GM23338 (cell line): ENCODE results near the gene RFK. TPM values are rescaled to one million over a fixed set of nuclear protein-coding genes. Genes with fewer than 3 reads are reported as not detected.

Experiments used
- ATAC-seq: fragments of 200-7000 bp; cut with Tn5 transposase; 3 replicates; pipeline ENCODE4 v1.9.1; 2020
- DNase-seq: peaks from one replicate; pipeline ENCODE4 v3.0.0-alpha.2; 2015; ENCODE audit warnings: low spot score
- H2AFZ ChIP-seq: fragments of 200-600 bp; sonication (generic); 2 replicates; pipeline ENCODE4 v1.8.0; 2016; ENCODE audit warnings: antibody characterized with exemption, mild to moderate bottlenecking, moderate library complexity
- H3F3A ChIP-seq: fragments of 200-600 bp; sonication (generic); replicated peaks from 2 replicates; pipeline ENCODE4 v1.8.0; 2017; ENCODE audit warnings: antibody characterized with exemption, mixed run types, low read depth
- H3K27ac ChIP-seq: fragments of 200-600 bp; sonication (generic); 2 replicates; pipeline ENCODE4 v1.6.1; 2016; ENCODE audit warnings: low read depth
- H3K27me3 ChIP-seq: fragments of 200-600 bp; sonication (generic); 2 replicates; pipeline ENCODE4 v1.8.0; 2016; ENCODE audit warnings: mild to moderate bottlenecking, mixed run types, moderate library complexity; ENCODE audit not compliant: insufficient read depth
- H3K36me3 ChIP-seq: fragments of 200-600 bp; sonication (generic); 2 replicates; pipeline ENCODE4 v1.8.0; 2016; ENCODE audit warnings: mild to moderate bottlenecking; ENCODE audit not compliant: insufficient read depth
- H3K4me1 ChIP-seq: fragments of 200-600 bp; sonication (generic); 2 replicates; pipeline ENCODE4 v1.8.0; 2016; ENCODE audit warnings: mild to moderate bottlenecking, moderate library complexity; ENCODE audit not compliant: insufficient read depth
- H3K4me2 ChIP-seq: fragments of 200-600 bp; sonication (generic); 2 replicates; pipeline ENCODE4 v1.7.1; 2017; ENCODE audit warnings: mixed run types
- H3K4me3 ChIP-seq: fragments of 200-600 bp; sonication (generic); 2 replicates; pipeline ENCODE4 v1.6.1; 2016; ENCODE audit warnings: mixed run types
- H3K79me2 ChIP-seq: fragments of 200-600 bp; sonication (generic); replicated peaks from 2 replicates; pipeline ENCODE4 v1.8.0; 2017; ENCODE audit warnings: mild to moderate bottlenecking; ENCODE audit not compliant: insufficient read depth
- H3K9me2 ChIP-seq: fragments of 200-600 bp; sonication (generic); 2 replicates; pipeline ENCODE4 v1.8.0; 2017; ENCODE audit not compliant: insufficient read depth
- H4K20me1 ChIP-seq: fragments of 200-600 bp; sonication (generic); replicated peaks from 2 replicates; pipeline ENCODE4 v1.8.0; 2017; ENCODE audit warnings: mild to moderate bottlenecking; ENCODE audit not compliant: insufficient read depth
- H3K27ac Mint-ChIP-seq: 2 replicates; pipeline ENCODE4 v1.8.0; 2020; ENCODE audit warnings: inconsistent platforms, mild to moderate bottlenecking, moderate library complexity, mixed read lengths
- H3K27me3 Mint-ChIP-seq: 3 replicates; pipeline ENCODE4 v1.8.0; 2022; ENCODE audit warnings: low read depth, mild to moderate bottlenecking, moderate library complexity, mixed read lengths, inconsistent platforms; ENCODE audit not compliant: insufficient read depth, poor library complexity
- H3K36me3 Mint-ChIP-seq: 3 replicates; pipeline ENCODE4 v1.8.0; 2021; ENCODE audit warnings: low read depth, mild to moderate bottlenecking, inconsistent platforms, moderate library complexity, mixed read lengths
- H3K4me1 Mint-ChIP-seq: 3 replicates; pipeline ENCODE4 v1.8.0; 2020; ENCODE audit warnings: mild to moderate bottlenecking, inconsistent platforms, mixed read lengths
- H3K4me3 Mint-ChIP-seq: 3 replicates; pipeline ENCODE4 v1.8.0; 2021; ENCODE audit warnings: moderate library complexity, mild to moderate bottlenecking, inconsistent platforms, mixed read lengths
- H3K9me3 Mint-ChIP-seq: 3 replicates; pipeline ENCODE4 v1.8.0; 2020; ENCODE audit warnings: moderate library complexity, mild to moderate bottlenecking, inconsistent platforms, mixed read lengths
- JUNB ChIP-seq: IDR thresholded peaks from one replicate; pipeline ENCODE4 v1.6.1; 2016; ENCODE audit warnings: antibody characterized with exemption; ENCODE audit not compliant: unreplicated experiment
- REST ChIP-seq: IDR thresholded peaks from one replicate; pipeline ENCODE4 v1.6.1; 2018; ENCODE audit warnings: antibody characterized with exemption; ENCODE audit not compliant: unreplicated experiment
- ZNF331 ChIP-seq: fragments of 250-450 bp; sonication (Bioruptor Pico); IDR thresholded peaks from 2 replicates; pipeline ENCODE4 v1.5.0; 2020; ENCODE audit warnings: low read depth, mild to moderate bottlenecking, moderate library complexity
- polyA plus RNA-seq: library from polyadenylated mRNA; unstranded; fragments of >200 nt; fragmentation: Nextera tagmentation; extraction: Ambion mirVana; gene quantifications from 2 replicates; pipeline ENCODE4 v1.2.1, GENCODE V29; 2016
- total RNA-seq: library from RNA; depleted of rRNA; stranded (reverse); fragments of >200 nt; shearing (Covaris generic); gene quantifications from 2 replicates; pipeline ENCODE4 v1.2.3, GENCODE V29; 2014
- TF ChIP-seq, protein P1 (sequence below): fragments of 250-450 bp; sonication (Bioruptor Pico); IDR thresholded peaks from 2 replicates; pipeline ENCODE4 v1.5.0; 2020; ENCODE audit warnings: mild to moderate bottlenecking, moderate library complexity

The RFK gene
- total and polyA plus RNA-seq, 2 experiments from 2014 or later = 15.2 to 15.4 TPM

- TF ChIP-seq, protein P1, sequence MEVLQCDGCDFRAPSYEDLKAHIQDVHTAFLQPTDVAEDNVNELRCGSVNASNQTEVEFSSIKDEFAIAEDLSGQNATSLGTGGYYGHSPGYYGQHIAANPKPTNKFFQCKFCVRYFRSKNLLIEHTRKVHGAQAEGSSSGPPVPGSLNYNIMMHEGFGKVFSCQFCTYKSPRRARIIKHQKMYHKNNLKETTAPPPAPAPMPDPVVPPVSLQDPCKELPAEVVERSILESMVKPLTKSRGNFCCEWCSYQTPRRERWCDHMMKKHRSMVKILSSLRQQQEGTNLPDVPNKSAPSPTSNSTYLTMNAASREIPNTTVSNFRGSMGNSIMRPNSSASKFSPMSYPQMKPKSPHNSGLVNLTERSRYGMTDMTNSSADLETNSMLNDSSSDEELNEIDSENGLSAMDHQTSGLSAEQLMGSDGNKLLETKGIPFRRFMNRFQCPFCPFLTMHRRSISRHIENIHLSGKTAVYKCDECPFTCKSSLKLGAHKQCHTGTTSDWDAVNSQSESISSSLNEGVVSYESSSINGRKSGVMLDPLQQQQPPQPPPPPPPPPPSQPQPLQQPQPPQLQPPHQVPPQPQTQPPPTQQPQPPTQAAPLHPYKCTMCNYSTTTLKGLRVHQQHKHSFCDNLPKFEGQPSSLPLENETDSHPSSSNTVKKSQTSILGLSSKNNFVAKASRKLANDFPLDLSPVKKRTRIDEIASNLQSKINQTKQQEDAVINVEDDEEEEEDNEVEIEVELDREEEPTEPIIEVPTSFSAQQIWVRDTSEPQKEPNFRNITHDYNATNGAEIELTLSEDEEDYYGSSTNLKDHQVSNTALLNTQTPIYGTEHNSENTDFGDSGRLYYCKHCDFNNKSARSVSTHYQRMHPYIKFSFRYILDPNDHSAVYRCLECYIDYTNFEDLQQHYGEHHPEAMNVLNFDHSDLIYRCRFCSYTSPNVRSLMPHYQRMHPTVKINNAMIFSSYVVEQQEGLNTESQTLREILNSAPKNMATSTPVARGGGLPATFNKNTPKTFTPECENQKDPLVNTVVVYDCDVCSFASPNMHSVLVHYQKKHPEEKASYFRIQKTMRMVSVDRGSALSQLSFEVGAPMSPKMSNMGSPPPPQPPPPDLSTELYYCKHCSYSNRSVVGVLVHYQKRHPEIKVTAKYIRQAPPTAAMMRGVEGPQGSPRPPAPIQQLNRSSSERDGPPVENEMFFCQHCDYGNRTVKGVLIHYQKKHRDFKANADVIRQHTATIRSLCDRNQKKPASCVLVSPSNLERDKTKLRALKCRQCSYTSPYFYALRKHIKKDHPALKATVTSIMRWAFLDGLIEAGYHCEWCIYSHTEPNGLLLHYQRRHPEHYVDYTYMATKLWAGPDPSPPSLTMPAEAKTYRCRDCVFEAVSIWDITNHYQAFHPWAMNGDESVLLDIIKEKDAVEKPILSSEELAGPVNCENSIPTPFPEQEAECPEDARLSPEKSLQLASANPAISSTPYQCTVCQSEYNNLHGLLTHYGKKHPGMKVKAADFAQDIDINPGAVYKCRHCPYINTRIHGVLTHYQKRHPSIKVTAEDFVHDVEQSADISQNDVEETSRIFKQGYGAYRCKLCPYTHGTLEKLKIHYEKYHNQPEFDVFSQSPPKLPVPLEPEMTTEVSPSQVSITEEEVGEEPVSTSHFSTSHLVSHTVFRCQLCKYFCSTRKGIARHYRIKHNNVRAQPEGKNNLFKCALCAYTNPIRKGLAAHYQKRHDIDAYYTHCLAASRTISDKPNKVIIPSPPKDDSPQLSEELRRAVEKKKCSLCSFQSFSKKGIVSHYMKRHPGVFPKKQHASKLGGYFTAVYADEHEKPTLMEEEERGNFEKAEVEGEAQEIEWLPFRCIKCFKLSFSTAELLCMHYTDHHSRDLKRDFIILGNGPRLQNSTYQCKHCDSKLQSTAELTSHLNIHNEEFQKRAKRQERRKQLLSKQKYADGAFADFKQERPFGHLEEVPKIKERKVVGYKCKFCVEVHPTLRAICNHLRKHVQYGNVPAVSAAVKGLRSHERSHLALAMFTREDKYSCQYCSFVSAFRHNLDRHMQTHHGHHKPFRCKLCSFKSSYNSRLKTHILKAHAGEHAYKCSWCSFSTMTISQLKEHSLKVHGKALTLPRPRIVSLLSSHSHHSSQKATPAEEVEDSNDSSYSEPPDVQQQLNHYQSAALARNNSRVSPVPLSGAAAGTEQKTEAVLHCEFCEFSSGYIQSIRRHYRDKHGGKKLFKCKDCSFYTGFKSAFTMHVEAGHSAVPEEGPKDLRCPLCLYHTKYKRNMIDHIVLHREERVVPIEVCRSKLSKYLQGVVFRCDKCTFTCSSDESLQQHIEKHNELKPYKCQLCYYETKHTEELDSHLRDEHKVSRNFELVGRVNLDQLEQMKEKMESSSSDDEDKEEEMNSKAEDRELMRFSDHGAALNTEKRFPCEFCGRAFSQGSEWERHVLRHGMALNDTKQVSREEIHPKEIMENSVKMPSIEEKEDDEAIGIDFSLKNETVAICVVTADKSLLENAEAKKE (CRISPR knock-in tag) = no peak
- no peak for TF ChIP-seq JUNB
These were observed 7.0 kb upstream of the RFK start (continued) for GRCh38 chr9:76401176-76401575.

GRCh38 chr9:76400534-76401096 lies 6.4 kb upstream of the RFK start:
- no peak overlapping the region for H3K4me3 ChIP-seq
- Mint-ChIP-seq H3K9me3 (no peaks in the 10 kb centered on the region), H3K4me1 (no peaks in the 10 kb centered on the region), H3K27ac (no peak overlapping the region), H3K4me3 (no peak overlapping the region), H3K36me3 (no peaks in the 10 kb centered on the region), H3K27me3 (no peaks in the 10 kb centered on the region)
- DNase-seq (no peak), ATAC-seq (no peak)
- no peak overlapping the region for H2AFZ ChIP-seq
- TF ChIP-seq ZNF331 (CRISPR knock-in tag) (no peak), REST (no peak)
- TF ChIP-seq, protein P1 (CRISPR knock-in tag) = no peak
- H3K36me3 ChIP-seq = no peaks in the 10 kb centered on the region
- no peak overlapping the region for H3K27ac ChIP-seq
- no peaks in the 10 kb centered on the region for H3K27me3 ChIP-seq
- H3K4me1 ChIP-seq = no peaks in the 10 kb centered on the region
- H3K9me2 ChIP-seq = no peaks in the 10 kb centered on the region
- no peaks in the 10 kb centered on the region for H3K79me2 ChIP-seq
- no peaks in the 10 kb centered on the region for H3F3A ChIP-seq
- H3K4me2 ChIP-seq = no peak overlapping the region
- no peaks in the 10 kb centered on the region for H4K20me1 ChIP-seq
